ENCODE measurements around the gene SIKE1. TPM values are rescaled to one million over a fixed set of nuclear protein-coding genes. Genes with fewer than 3 reads are reported as not detected.

SIKE1 gene
- total RNA-seq, 2 donors from 2014 or later, result 26.0 to 43.2 TPM

GRCh38 chr1:114728553-114728952, 51.9 kb downstream of the SIKE1 start:
- TF ChIP-seq CTCF (IDR thresholded peaks at IDR 0.05), result no peak
- H3K36me3 ChIP-seq, result peaks cover 46% of the 10 kb centered on the region
- no peak for ATAC-seq (ENCODE audit: insufficient number of reproducible peaks, low FRiP score, low read depth)

GRCh38 chr1:114725230-114725629, 55.3 kb downstream of the SIKE1 start:
- H3K9me3 ChIP-seq, result no peaks in the 10 kb centered on the region
- peaks cover 0 to 5% of the 10 kb centered on the region in 2 donors for H3K4me1 ChIP-seq (ENCODE audit: control insufficient read depth in 1 of 2, low read depth in 2 of 2)
- no peak overlapping the region for H3K27ac ChIP-seq
- no peak for DNase-seq (ENCODE audit: low spot score)
- no peaks in the 10 kb centered on the region for H3K27me3 ChIP-seq (replicated peaks; ENCODE audit: insufficient read depth)
- H3K4me3 ChIP-seq, result no peak overlapping the region
- H3K36me3 ChIP-seq, result peaks cover 47% of the 10 kb centered on the region
- ATAC-seq (ENCODE audit: insufficient number of reproducible peaks, low FRiP score, low read depth), result no peak
- TF ChIP-seq CTCF (IDR thresholded peaks at IDR 0.05), result no peak

More at GRCh38 chr1:114728553-114728952, 51.9 kb downstream of the SIKE1 start:
- H3K27me3 ChIP-seq (replicated peaks; ENCODE audit: insufficient read depth), result no peaks in the 10 kb centered on the region
- H3K4me1 ChIP-seq (ENCODE audit: control insufficient read depth in 1 of 2, low read depth in 2 of 2), result peaks cover 0 to 6% of the 10 kb centered on the region in 2 donors
- H3K9me3 ChIP-seq, result no peaks in the 10 kb centered on the region
- no peak overlapping the region for H3K27ac ChIP-seq
- DNase-seq (ENCODE audit: low spot score), result no peak
- no peak overlapping the region for H3K4me3 ChIP-seq

- no peak overlapping the region for H3K4me3 ChIP-seq
- no peaks in the 10 kb centered on the region for H3K9me3 ChIP-seq
- DNase-seq (ENCODE audit: low spot score) (no peak), ATAC-seq (ENCODE audit: insufficient number of reproducible peaks, low FRiP score, low read depth) (no peak)
- peaks cover 53% of the 10 kb centered on the region for H3K36me3 ChIP-seq
- H3K4me1 ChIP-seq (ENCODE audit: control insufficient read depth in 1 of 2, low read depth in 2 of 2), result no peaks in the 10 kb centered on the region
- no peak overlapping the region for H3K27ac ChIP-seq
- no peaks in the 10 kb centered on the region for H3K27me3 ChIP-seq (replicated peaks; ENCODE audit: insufficient read depth)
- TF ChIP-seq CTCF (IDR thresholded peaks at IDR 0.05), result no peak
Observed at GRCh38 chr1:114723915-114724314, 56.6 kb downstream of the SIKE1 start.

- no peaks in the 10 kb centered on the region for H3K9me3 ChIP-seq
- peaks cover 57% of the 10 kb centered on the region for H3K36me3 ChIP-seq
- TF ChIP-seq CTCF (IDR thresholded peaks at IDR 0.05), result no peak
Observed at GRCh38 chr1:114723457-114723856, 57.0 kb downstream of the SIKE1 start.

GRCh38 chr1:114720492-114720891, 60.0 kb downstream of the SIKE1 start:
- Histone ChIP-seq H3K4me1 (ENCODE audit: control insufficient read depth in 1 of 2, low read depth in 2 of 2) (peaks cover under 1 to 10% of the 10 kb centered on the region in 2 donors), H3K4me3 (no peak overlapping the region), H3K9me3 (no peaks in the 10 kb centered on the region), H3K27ac (no peak overlapping the region), H3K27me3 (replicated peaks; ENCODE audit: insufficient read depth) (no peaks in the 10 kb centered on the region), H3K36me3 (peaks cover 56% of the 10 kb centered on the region)
- TF ChIP-seq CTCF (IDR thresholded peaks at IDR 0.05), result no peak
- DNase-seq (ENCODE audit: low spot score), result no peak
- ATAC-seq (ENCODE audit: insufficient number of reproducible peaks, low FRiP score, low read depth), result no peak

More at GRCh38 chr1:114723457-114723856, 57.0 kb downstream of the SIKE1 start:
- Histone ChIP-seq H3K4me1 (ENCODE audit: control insufficient read depth in 1 of 2, low read depth in 2 of 2) (no peaks in the 10 kb centered on the region), H3K4me3 (no peak overlapping the region), H3K27me3 (replicated peaks; ENCODE audit: insufficient read depth) (no peaks in the 10 kb centered on the region), H3K27ac (no peak overlapping the region)
- DNase-seq (ENCODE audit: low spot score) (no peak), ATAC-seq (ENCODE audit: insufficient number of reproducible peaks, low FRiP score, low read depth) (no peak)

Other genes starting within 250 kb of the SIKE1 start
- gene BCAS2, start 199.1 kb downstream of the SIKE1 start, total RNA-seq, result 10 to 100 TPM; 19.0 to 31.0 TPM
- gene DENND2C, start 110.6 kb downstream of the SIKE1 start, total RNA-seq, result 1 to 10 TPM; 2.0 to 6.0 TPM
- gene AMPD1, start 85.1 kb downstream of the SIKE1 start, total RNA-seq, result under 1 TPM in 1 of 2 donors, not detected in 1; 0.41 TPM
- 10 to 100 TPM; 11.4 to 24.8 TPM for gene NRAS, start 63.9 kb downstream of the SIKE1 start, total RNA-seq
- 1,000 to 10,000 TPM in 1 of 2 donors, 100 to 1,000 TPM in 1; 560 to 1,490 TPM for gene CSDE1, start 22.7 kb downstream of the SIKE1 start, total RNA-seq
- not detected for gene SYCP1, start 74.2 kb upstream of the SIKE1 start, total RNA-seq
- not detected for gene TSHB, start 249.1 kb upstream of the SIKE1 start, total RNA-seq

All from thoracic aorta (tissue), 2 donors.